ENCODE data around the gene CFAP20DC. TPM values are rescaled to one million over a fixed set of nuclear protein-coding genes. Genes with fewer than 3 reads are reported as not detected.
A peak's percentile ranks its signal among the peaks of the same experiment; 100 is the strongest.
"Not testable (repeated sequence)": the region's sequence is repeated elsewhere in the genome, so short reads cannot be mapped to it uniquely, and the experiment has no call there.

Gene CFAP20DC
- polyA plus RNA-seq, 1 donor from 2014 or later: 0.53 TPM

GRCh38 chr3:58897646-58898045, 152.2 kb downstream of the CFAP20DC start:
- Mint-ChIP-seq H3K4me1 (peaks cover 8 to 28% (median 12%) of the 10 kb centered on the region in 3 donors), H3K27ac (no peak overlapping the region), H3K27me3 (peaks cover 4% of the 10 kb centered on the region), H3K9me3 (peaks cover 5 to 15% (median 6%) of the 10 kb centered on the region in 3 donors), H3K36me3 (no peaks in the 10 kb centered on the region), H3K4me3 (no peak overlapping the region)

DNA sequence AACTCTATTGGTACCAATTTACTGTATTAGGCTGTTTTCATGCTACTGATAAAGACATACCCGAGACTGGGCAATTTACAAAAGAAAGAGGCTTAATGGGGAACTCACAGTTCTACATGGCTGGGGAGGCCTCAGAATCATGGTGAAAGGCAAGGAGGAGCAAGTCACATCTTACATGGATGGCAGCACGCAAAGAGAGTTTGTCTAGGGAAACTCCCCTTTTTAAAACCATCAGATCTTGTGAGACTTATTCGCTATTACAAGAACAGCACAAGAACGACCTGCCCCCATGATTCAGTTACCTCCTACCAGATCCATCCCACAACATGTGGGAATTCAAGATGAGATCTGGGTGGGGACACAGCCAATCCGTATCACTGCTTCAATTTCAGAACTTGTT, 154.1 kb downstream of the CFAP20DC start:
- peaks cover 9 to 28% (median 12%) of the 10 kb centered on the region in 3 donors for H3K4me1 Mint-ChIP-seq
- H3K27me3 Mint-ChIP-seq, H3K36me3 Mint-ChIP-seq, H3K27ac Mint-ChIP-seq, H3K4me3 Mint-ChIP-seq: not testable (repeated sequence)
- H3K9me3 Mint-ChIP-seq: peaks cover 5 to 20% (median 9%) of the 10 kb centered on the region in 3 donors

DNA sequence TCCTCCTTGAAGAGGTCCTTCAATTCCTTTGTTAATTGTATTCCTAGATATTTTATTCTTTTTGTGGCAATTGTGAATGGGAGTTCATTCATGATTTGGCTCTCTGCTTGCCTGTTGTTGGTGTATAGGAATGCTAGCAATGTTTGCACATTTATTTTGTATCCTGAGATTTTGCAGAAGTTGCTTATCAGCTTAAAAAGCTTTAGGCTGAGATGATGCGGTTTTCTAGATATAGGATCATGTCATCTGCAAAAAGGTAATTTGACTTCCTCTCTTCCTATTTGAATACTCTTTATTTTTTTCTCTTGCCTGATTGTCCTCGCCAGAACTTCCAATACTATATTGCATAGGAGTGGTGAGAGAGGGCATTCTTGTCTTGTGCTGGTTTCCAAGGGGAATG, 157.3 kb downstream of the CFAP20DC start:
- not testable (repeated sequence) for H3K36me3 Mint-ChIP-seq, H3K27me3 Mint-ChIP-seq, H3K4me1 Mint-ChIP-seq, H3K4me3 Mint-ChIP-seq, H3K27ac Mint-ChIP-seq
- peaks cover 5 to 20% (median 9%) of the 10 kb centered on the region in 3 donors for H3K9me3 Mint-ChIP-seq

- no peaks in the 10 kb centered on the region for H3K27me3 Mint-ChIP-seq
- peaks cover 0 to 2% (median 0%) of the 10 kb centered on the region in 3 donors for H3K4me1 Mint-ChIP-seq
- H3K9me3 Mint-ChIP-seq: peaks cover 3 to 9% (median 7%) of the 10 kb centered on the region in 3 donors
- no peak overlapping the region for H3K4me3 Mint-ChIP-seq
- H3K36me3 Mint-ChIP-seq: no peaks in the 10 kb centered on the region
- no peak overlapping the region for H3K27ac Mint-ChIP-seq
Observed at GRCh38 chr3:58888087-58888486, 161.7 kb downstream of the CFAP20DC start.

DNA sequence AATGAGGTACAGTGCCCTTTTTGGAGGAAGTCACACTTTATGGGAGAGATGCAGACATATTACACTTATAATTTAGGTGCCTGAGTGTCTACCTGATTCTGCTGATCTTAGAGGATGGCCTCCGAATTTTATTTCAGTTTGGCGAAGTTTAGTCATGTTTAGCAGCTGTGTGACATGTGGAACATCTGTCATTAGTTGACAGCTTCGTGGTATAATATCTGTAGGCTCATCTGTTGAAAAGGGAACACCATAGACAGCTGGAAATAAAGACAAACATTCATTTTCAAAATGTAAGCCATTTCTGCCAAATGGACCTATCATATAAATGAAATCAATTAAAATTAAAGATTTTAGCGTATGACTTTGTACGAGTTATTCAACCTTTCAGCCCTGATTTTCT, 165.4 kb downstream of the CFAP20DC start:
- peaks cover 3% of the 10 kb centered on the region in 3 donors for H3K9me3 Mint-ChIP-seq
- H3K4me1 Mint-ChIP-seq: no peaks in the 10 kb centered on the region
- H3K4me3 Mint-ChIP-seq: no peak overlapping the region
- no peak overlapping the region for H3K27ac Mint-ChIP-seq
- no peaks in the 10 kb centered on the region for H3K27me3 Mint-ChIP-seq
- H3K36me3 Mint-ChIP-seq: no peaks in the 10 kb centered on the region

GRCh38 chr3:58880182-58880581, 169.6 kb downstream of the CFAP20DC start:
- no peaks in the 10 kb centered on the region for H3K4me1 Mint-ChIP-seq
- H3K4me3 Mint-ChIP-seq: no peak overlapping the region
- no peak overlapping the region for H3K27ac Mint-ChIP-seq
- H3K36me3 Mint-ChIP-seq: no peaks in the 10 kb centered on the region
- H3K9me3 Mint-ChIP-seq: no peaks in the 10 kb centered on the region
- no peaks in the 10 kb centered on the region for H3K27me3 Mint-ChIP-seq

- H3K9me3 Mint-ChIP-seq: no peaks in the 10 kb centered on the region
- no peaks in the 10 kb centered on the region for H3K4me1 Mint-ChIP-seq
- H3K27ac Mint-ChIP-seq: no peak overlapping the region
- H3K27me3 Mint-ChIP-seq: no peaks in the 10 kb centered on the region
- no peak overlapping the region for H3K4me3 Mint-ChIP-seq
- H3K36me3 Mint-ChIP-seq: no peaks in the 10 kb centered on the region
Observed at GRCh38 chr3:58874795-58875194, 175.0 kb downstream of the CFAP20DC start.

GRCh38 chr3:58874248-58874741, 175.5 kb downstream of the CFAP20DC start:
- H3K4me1 Mint-ChIP-seq: no peaks in the 10 kb centered on the region
- H3K27ac Mint-ChIP-seq: no peak overlapping the region
- no peaks in the 10 kb centered on the region for H3K27me3 Mint-ChIP-seq
- no peaks in the 10 kb centered on the region for H3K36me3 Mint-ChIP-seq
- no peaks in the 10 kb centered on the region for H3K9me3 Mint-ChIP-seq
- no peak overlapping the region for H3K4me3 Mint-ChIP-seq

DNA sequence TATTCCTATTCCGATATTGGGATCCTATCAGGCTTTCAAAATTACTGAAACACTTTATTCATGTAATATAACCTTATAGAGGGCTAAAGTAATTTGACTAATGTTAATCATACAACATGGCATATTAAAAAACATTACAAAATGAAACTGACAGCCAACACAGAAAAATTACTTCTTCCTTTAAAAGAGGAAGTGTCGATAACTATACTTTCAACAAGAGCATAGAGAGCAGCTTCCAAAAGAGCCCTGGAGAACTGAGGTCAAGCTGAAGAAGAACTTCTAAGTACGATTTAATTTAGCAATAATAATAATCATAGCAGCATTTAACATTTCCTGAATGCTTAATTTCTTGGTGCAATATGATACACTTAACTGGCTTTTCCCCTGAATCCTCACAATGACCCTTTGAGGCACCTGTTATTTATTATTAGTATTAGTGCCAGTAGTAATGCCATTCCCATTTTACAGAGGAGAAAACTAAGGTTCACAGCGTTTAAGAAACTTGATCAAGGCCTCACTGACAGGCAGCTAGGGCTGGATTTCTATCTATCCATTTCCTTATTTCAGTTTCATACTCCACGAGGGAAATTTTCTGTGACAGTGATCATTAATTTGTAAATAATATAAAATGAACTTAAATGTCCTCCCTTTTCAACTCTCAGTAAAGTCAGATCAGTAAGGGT, 181.6 kb downstream of the CFAP20DC start:
- H3K4me3 Mint-ChIP-seq: peak overlapping the region; percentile 54 to 82 (median 71)
- H3K27ac Mint-ChIP-seq: peak overlapping the region in 2 of 3 donors; percentile 60 to 69
- H3K36me3 Mint-ChIP-seq: peaks cover 2% of the 10 kb centered on the region
- H3K9me3 Mint-ChIP-seq: no peaks in the 10 kb centered on the region
- H3K4me1 Mint-ChIP-seq: peaks cover 7 to 13% (median 11%) of the 10 kb centered on the region in 3 donors
- H3K27me3 Mint-ChIP-seq: peaks cover 3% of the 10 kb centered on the region

DNA sequence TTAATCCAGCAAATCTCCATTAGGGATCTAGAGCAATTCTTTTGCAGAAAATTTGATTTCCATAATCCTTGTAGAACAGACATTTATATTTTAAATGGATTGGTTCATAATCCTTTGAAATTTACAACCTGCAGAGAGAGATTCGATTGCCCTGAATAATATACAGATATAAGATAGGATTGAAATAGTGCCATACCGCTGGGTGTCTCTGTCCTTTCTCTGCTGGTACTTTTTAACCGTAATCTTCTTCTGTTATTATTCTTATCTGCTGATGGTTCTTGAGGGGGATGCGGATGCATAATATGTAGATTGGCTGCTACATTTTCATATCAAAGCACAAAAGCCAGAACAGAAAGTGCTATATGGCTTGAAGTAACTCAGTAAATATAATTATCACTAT, 182.2 kb downstream of the CFAP20DC start:
- peaks cover 7 to 13% (median 11%) of the 10 kb centered on the region in 3 donors for H3K4me1 Mint-ChIP-seq
- H3K27ac Mint-ChIP-seq: peak overlapping the region in 1 of 3 donors; percentile 60
- H3K9me3 Mint-ChIP-seq: no peaks in the 10 kb centered on the region
- H3K36me3 Mint-ChIP-seq: peaks cover 2% of the 10 kb centered on the region
- peak overlapping the region; percentile 54 to 82 (median 71) for H3K4me3 Mint-ChIP-seq
- H3K27me3 Mint-ChIP-seq: peaks cover 3% of the 10 kb centered on the region

GRCh38 chr3:58866079-58866478, 183.7 kb downstream of the CFAP20DC start:
- peaks cover 7 to 13% (median 11%) of the 10 kb centered on the region in 3 donors for H3K4me1 Mint-ChIP-seq
- peak overlapping the region in 1 of 4 donors; percentile 17 for H3K4me3 Mint-ChIP-seq
- no peaks in the 10 kb centered on the region for H3K9me3 Mint-ChIP-seq
- H3K27ac Mint-ChIP-seq: no peak overlapping the region
- peaks cover 2% of the 10 kb centered on the region for H3K36me3 Mint-ChIP-seq
- peaks cover 3% of the 10 kb centered on the region for H3K27me3 Mint-ChIP-seq

DNA sequence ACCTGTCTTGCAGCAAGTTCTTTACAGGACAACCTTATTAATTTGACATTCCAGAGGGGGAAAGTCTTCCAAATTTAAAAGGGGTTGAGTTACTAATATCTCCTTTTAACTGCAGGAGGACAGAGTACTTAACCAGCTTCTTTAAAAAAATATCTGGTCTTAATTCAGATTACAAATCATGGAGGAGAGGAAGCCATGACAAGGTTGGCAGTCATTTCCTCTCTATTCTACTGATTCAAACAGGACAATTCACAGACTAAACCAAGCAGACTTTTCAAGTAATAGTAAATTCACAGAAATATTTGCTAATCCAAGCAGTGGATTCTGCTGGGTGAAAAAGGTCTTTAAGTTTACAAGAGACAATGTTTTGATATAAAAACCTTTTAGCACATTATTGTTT, 185.3 kb downstream of the CFAP20DC start:
- H3K4me3 Mint-ChIP-seq: peak overlapping the region in 1 of 4 donors; percentile 32
- no peak overlapping the region for H3K27ac Mint-ChIP-seq
- H3K36me3 Mint-ChIP-seq: peaks cover 2% of the 10 kb centered on the region
- H3K27me3 Mint-ChIP-seq: peaks cover 3% of the 10 kb centered on the region
- peaks cover 7 to 13% (median 11%) of the 10 kb centered on the region in 3 donors for H3K4me1 Mint-ChIP-seq
- H3K9me3 Mint-ChIP-seq: no peaks in the 10 kb centered on the region

- H3K4me1 Mint-ChIP-seq: peaks cover 6 to 11% (median 7%) of the 10 kb centered on the region in 3 donors
- H3K27me3 Mint-ChIP-seq: peaks cover 3% of the 10 kb centered on the region
- H3K4me3 Mint-ChIP-seq: peak overlapping the region in 1 of 4 donors; percentile 8
- no peaks in the 10 kb centered on the region for H3K9me3 Mint-ChIP-seq
- H3K36me3 Mint-ChIP-seq: peaks cover 2% of the 10 kb centered on the region
- H3K27ac Mint-ChIP-seq: no peak overlapping the region
Observed at GRCh38 chr3:58863206-58863605, 186.6 kb downstream of the CFAP20DC start.

- Mint-ChIP-seq H3K4me3 (no peak overlapping the region), H3K36me3 (no peaks in the 10 kb centered on the region), H3K27me3 (peaks cover 3% of the 10 kb centered on the region), H3K9me3 (no peaks in the 10 kb centered on the region), H3K27ac (no peak overlapping the region), H3K4me1 (peaks cover 0 to 9% (median 8%) of the 10 kb centered on the region in 3 donors)
Observed at GRCh38 chr3:58861551-58861950, 188.3 kb downstream of the CFAP20DC start.

- no peaks in the 10 kb centered on the region for H3K9me3 Mint-ChIP-seq
- H3K27me3 Mint-ChIP-seq: no peaks in the 10 kb centered on the region
- peaks cover 2% of the 10 kb centered on the region for H3K36me3 Mint-ChIP-seq
- H3K4me1 Mint-ChIP-seq: peaks cover 0 to 9% (median 8%) of the 10 kb centered on the region in 3 donors
- no peak overlapping the region for H3K4me3 Mint-ChIP-seq
- no peak overlapping the region for H3K27ac Mint-ChIP-seq
Observed at GRCh38 chr3:58858126-58858525, 191.7 kb downstream of the CFAP20DC start.

GRCh38 chr3:58857402-58857801, 192.4 kb downstream of the CFAP20DC start:
- H3K4me1 Mint-ChIP-seq: peaks cover 0 to 9% (median 8%) of the 10 kb centered on the region in 3 donors
- H3K9me3 Mint-ChIP-seq: peaks cover 0 to 2% (median 0%) of the 10 kb centered on the region in 3 donors
- H3K36me3 Mint-ChIP-seq: peaks cover 2% of the 10 kb centered on the region
- H3K27me3 Mint-ChIP-seq: no peaks in the 10 kb centered on the region
- no peak overlapping the region for H3K27ac Mint-ChIP-seq
- H3K4me3 Mint-ChIP-seq: no peak overlapping the region

All from IgD-negative memory B cell (primary cell).